ENCODE measurements around the gene FRMPD2. TPM values are rescaled to one million over a fixed set of nuclear protein-coding genes. Genes with fewer than 3 reads are reported as not detected.

The FRMPD2 gene
- total RNA-seq, 5 donors from 2014 or later (not counting 1 experiment from before 2014, with no cell fraction given) = 0.43 TPM; not detected in 4

GRCh38 chr10:48215486-48216203 lies 58.9 kb downstream of the FRMPD2 start:
- H3K4me1 ChIP-seq (ENCODE audit: control insufficient read depth in 1 of 2, extremely low read depth in 1 of 2, insufficient read depth in 2 of 2, low read length in 2 of 2) = no peaks in the 10 kb centered on the region
- ATAC-seq (replicated peaks in 1 of 4) (no peak), DNase-seq (peak in 15 of 35 experiments; percentile 1 to 29 (median 6))
- ChIA-PET POLR2A (no interaction called here), CTCF (no interaction called here)
- no peaks in the 10 kb centered on the region for H3K36me3 ChIP-seq (ENCODE audit: control insufficient read depth in 2 of 2, extremely low read depth in 1 of 2, insufficient read depth in 1 of 2, low read length in 1 of 2)
- peaks cover 9 to 11% of the 10 kb centered on the region in 2 donors for H3K27me3 Mint-ChIP-seq
- no peaks in the 10 kb centered on the region for H3K36me3 Mint-ChIP-seq
- no peaks in the 10 kb centered on the region for H3K9me3 ChIP-seq
- no peak overlapping the region for H3K4me3 Mint-ChIP-seq
- no peaks in the 10 kb centered on the region for H3K4me1 Mint-ChIP-seq
- no peak overlapping the region for H3K27ac Mint-ChIP-seq
- no peak overlapping the region for H3K27ac ChIP-seq (ENCODE audit: low read length)
- H3K27me3 ChIP-seq (replicated peaks in 1 of 2; ENCODE audit: control insufficient read depth in 2 of 2, extremely low read depth in 1 of 2, insufficient read depth in 2 of 2, low read length in 1 of 2) = peaks cover 0 to 4% of the 10 kb centered on the region in 2 experiments
- WGBS (ENCODE audit: insufficient coverage) = 74% methylated on average over 2 of the region's 5 CpGs
- no peak overlapping the region for H3K4me3 ChIP-seq (ENCODE audit: control insufficient read depth in 1 of 2, extremely low read depth in 1 of 2, low read length in 1 of 2)
- peaks cover 0 to 5% (median 3%) of the 10 kb centered on the region in 3 donors for H3K9me3 Mint-ChIP-seq

GRCh38 chr10:48214716-48215485 lies 59.6 kb downstream of the FRMPD2 start:
- Mint-ChIP-seq H3K4me1 (no peaks in the 10 kb centered on the region), H3K4me3 (no peak overlapping the region), H3K27me3 (peaks cover 8 to 11% of the 10 kb centered on the region in 2 donors), H3K27ac (no peak overlapping the region), H3K9me3 (peaks cover 0 to 5% (median 3%) of the 10 kb centered on the region in 3 donors), H3K36me3 (no peaks in the 10 kb centered on the region)
- no peaks in the 10 kb centered on the region for H3K9me3 ChIP-seq
- WGBS (ENCODE audit: insufficient coverage) = 91% methylated on average over 2 of the region's 6 CpGs
- no peak for ATAC-seq (replicated peaks in 1 of 4)
- H3K36me3 ChIP-seq (ENCODE audit: control insufficient read depth in 2 of 2, extremely low read depth in 1 of 2, insufficient read depth in 1 of 2, low read length in 1 of 2) = no peaks in the 10 kb centered on the region
- H3K27ac ChIP-seq (ENCODE audit: low read length) = no peak overlapping the region
- no peak overlapping the region for H3K4me3 ChIP-seq (ENCODE audit: control insufficient read depth in 1 of 2, extremely low read depth in 1 of 2, low read length in 1 of 2)
- peaks cover 0 to 4% of the 10 kb centered on the region in 2 experiments for H3K27me3 ChIP-seq (replicated peaks in 1 of 2; ENCODE audit: control insufficient read depth in 2 of 2, extremely low read depth in 1 of 2, insufficient read depth in 2 of 2, low read length in 1 of 2)
- POLR2A ChIA-PET = no interaction called here
- DNase-seq = no peak
- CTCF ChIA-PET = no interaction called here
- no peaks in the 10 kb centered on the region for H3K4me1 ChIP-seq (ENCODE audit: control insufficient read depth in 1 of 2, extremely low read depth in 1 of 2, insufficient read depth in 2 of 2, low read length in 2 of 2)

- H3K27ac Mint-ChIP-seq = no peak overlapping the region
Measured at GRCh38 chr10:48213047-48213446, 61.4 kb downstream of the FRMPD2 start.

GRCh38 chr10:48211777-48212176 lies 62.7 kb downstream of the FRMPD2 start:
- ATAC-seq (replicated peaks in 1 of 4) (no peak), DNase-seq (no peak)
- Histone ChIP-seq H3K36me3 (ENCODE audit: control insufficient read depth in 2 of 2, extremely low read depth in 1 of 2, insufficient read depth in 1 of 2, low read length in 1 of 2) (no peaks in the 10 kb centered on the region), H3K9me3 (no peaks in the 10 kb centered on the region), H3K4me1 (ENCODE audit: control insufficient read depth in 1 of 2, extremely low read depth in 1 of 2, insufficient read depth in 2 of 2, low read length in 2 of 2) (no peaks in the 10 kb centered on the region), H3K27ac (ENCODE audit: low read length) (no peak overlapping the region), H3K27me3 (replicated peaks in 1 of 2; ENCODE audit: control insufficient read depth in 2 of 2, extremely low read depth in 1 of 2, insufficient read depth in 2 of 2, low read length in 1 of 2) (peaks cover 0 to 4% of the 10 kb centered on the region in 2 experiments), H3K4me3 (ENCODE audit: control insufficient read depth in 1 of 2, extremely low read depth in 1 of 2, low read length in 1 of 2) (no peak overlapping the region)
- 92% methylated on average over 6 of the region's 7 CpGs for WGBS (ENCODE audit: insufficient coverage)
- H3K4me3 Mint-ChIP-seq = no peak overlapping the region
- H3K27me3 Mint-ChIP-seq = peaks cover 0 to 5% of the 10 kb centered on the region in 2 donors
- H3K9me3 Mint-ChIP-seq = peaks cover 0 to 5% (median 3%) of the 10 kb centered on the region in 3 donors
- no peaks in the 10 kb centered on the region for H3K36me3 Mint-ChIP-seq
- no peaks in the 10 kb centered on the region for H3K4me1 Mint-ChIP-seq
- POLR2A ChIA-PET = no interaction called here
- H3K27ac Mint-ChIP-seq = no peak overlapping the region
- CTCF ChIA-PET = no interaction called here

More at GRCh38 chr10:48213047-48213446, 61.4 kb downstream of the FRMPD2 start:
- Histone ChIP-seq H3K4me3 (ENCODE audit: control insufficient read depth in 1 of 2, extremely low read depth in 1 of 2, low read length in 1 of 2) (no peak overlapping the region), H3K27me3 (replicated peaks in 1 of 2; ENCODE audit: control insufficient read depth in 2 of 2, extremely low read depth in 1 of 2, insufficient read depth in 2 of 2, low read length in 1 of 2) (peaks cover 0 to 4% of the 10 kb centered on the region in 2 experiments), H3K36me3 (ENCODE audit: control insufficient read depth in 2 of 2, extremely low read depth in 1 of 2, insufficient read depth in 1 of 2, low read length in 1 of 2) (no peaks in the 10 kb centered on the region), H3K27ac (ENCODE audit: low read length) (no peak overlapping the region), H3K4me1 (ENCODE audit: control insufficient read depth in 1 of 2, extremely low read depth in 1 of 2, insufficient read depth in 2 of 2, low read length in 2 of 2) (no peaks in the 10 kb centered on the region), H3K9me3 (no peaks in the 10 kb centered on the region)
- WGBS (ENCODE audit: insufficient coverage) = no CpG with 5 or more reads among the region's 1 CpG
- H3K27me3 Mint-ChIP-seq = peaks cover 0 to 5% of the 10 kb centered on the region in 2 donors
- CTCF ChIA-PET = no interaction called here
- ATAC-seq (replicated peaks in 1 of 4) (no peak), DNase-seq (no peak)
- no peak overlapping the region for H3K4me3 Mint-ChIP-seq
- no peaks in the 10 kb centered on the region for H3K36me3 Mint-ChIP-seq
- peaks cover 0 to 5% (median 3%) of the 10 kb centered on the region in 3 donors for H3K9me3 Mint-ChIP-seq
- POLR2A ChIA-PET = interaction anchor here in 1 of 2 donors (0.6 kb wide), 1 partner anchor 13 kb away, joined by 3 read pairs; no protein-coding TSS in a partner anchor
- no peaks in the 10 kb centered on the region for H3K4me1 Mint-ChIP-seq

GRCh38 chr10:48210966-48211365 lies 63.5 kb downstream of the FRMPD2 start:
- no peaks in the 10 kb centered on the region for H3K36me3 ChIP-seq (ENCODE audit: control insufficient read depth in 2 of 2, extremely low read depth in 1 of 2, insufficient read depth in 1 of 2, low read length in 1 of 2)
- Mint-ChIP-seq H3K9me3 (peaks cover 0 to 5% (median 3%) of the 10 kb centered on the region in 3 donors), H3K36me3 (no peaks in the 10 kb centered on the region), H3K27me3 (peaks cover 0 to 5% of the 10 kb centered on the region in 2 donors), H3K27ac (no peak overlapping the region), H3K4me3 (no peak overlapping the region), H3K4me1 (no peaks in the 10 kb centered on the region)
- ATAC-seq (replicated peaks in 1 of 4) = no peak
- no peaks in the 10 kb centered on the region for H3K4me1 ChIP-seq (ENCODE audit: control insufficient read depth in 1 of 2, extremely low read depth in 1 of 2, insufficient read depth in 2 of 2, low read length in 2 of 2)
- CTCF ChIA-PET = no interaction called here
- no peak for DNase-seq
- no peak overlapping the region for H3K4me3 ChIP-seq (ENCODE audit: control insufficient read depth in 1 of 2, extremely low read depth in 1 of 2, low read length in 1 of 2)
- WGBS (ENCODE audit: insufficient coverage) = 92% methylated on average over 3 of the region's 5 CpGs
- H3K9me3 ChIP-seq = no peaks in the 10 kb centered on the region
- POLR2A ChIA-PET = no interaction called here
- H3K27ac ChIP-seq (ENCODE audit: low read length) = no peak overlapping the region
- H3K27me3 ChIP-seq (replicated peaks in 1 of 2; ENCODE audit: control insufficient read depth in 2 of 2, extremely low read depth in 1 of 2, insufficient read depth in 2 of 2, low read length in 1 of 2) = peaks cover 0 to 4% of the 10 kb centered on the region in 2 experiments

- CTCF ChIA-PET = no interaction called here
- Mint-ChIP-seq H3K36me3 (no peaks in the 10 kb centered on the region), H3K27ac (no peak overlapping the region), H3K27me3 (peaks cover 0 to 5% of the 10 kb centered on the region in 2 donors), H3K9me3 (peaks cover 0 to under 1% (median 0%) of the 10 kb centered on the region in 3 donors), H3K4me1 (no peaks in the 10 kb centered on the region), H3K4me3 (no peak overlapping the region)
- H3K27ac ChIP-seq (ENCODE audit: low read length) = no peak overlapping the region
- ATAC-seq (replicated peaks in 1 of 4) = no peak
- WGBS (ENCODE audit: insufficient coverage) = 95% methylated on average over 9 of the region's 9 CpGs
- no peak for DNase-seq
- no peaks in the 10 kb centered on the region for H3K9me3 ChIP-seq
- POLR2A ChIA-PET = no interaction called here
- no peaks in the 10 kb centered on the region for H3K4me1 ChIP-seq (ENCODE audit: control insufficient read depth in 1 of 2, extremely low read depth in 1 of 2, insufficient read depth in 2 of 2, low read length in 2 of 2)
- peaks cover 0 to 4% of the 10 kb centered on the region in 2 experiments for H3K27me3 ChIP-seq (replicated peaks in 1 of 2; ENCODE audit: control insufficient read depth in 2 of 2, extremely low read depth in 1 of 2, insufficient read depth in 2 of 2, low read length in 1 of 2)
- no peaks in the 10 kb centered on the region for H3K36me3 ChIP-seq (ENCODE audit: control insufficient read depth in 2 of 2, extremely low read depth in 1 of 2, insufficient read depth in 1 of 2, low read length in 1 of 2)
- H3K4me3 ChIP-seq (ENCODE audit: control insufficient read depth in 1 of 2, extremely low read depth in 1 of 2, low read length in 1 of 2) = no peak overlapping the region
Measured at GRCh38 chr10:48210391-48210790, 64.1 kb downstream of the FRMPD2 start.
